ENCODE measurements around the gene ZNF335.
"Not testable (repeated sequence)": the region's sequence is repeated elsewhere in the genome, so short reads cannot be mapped to it uniquely, and the experiment has no call there.

The ZNF335 gene

DNA sequence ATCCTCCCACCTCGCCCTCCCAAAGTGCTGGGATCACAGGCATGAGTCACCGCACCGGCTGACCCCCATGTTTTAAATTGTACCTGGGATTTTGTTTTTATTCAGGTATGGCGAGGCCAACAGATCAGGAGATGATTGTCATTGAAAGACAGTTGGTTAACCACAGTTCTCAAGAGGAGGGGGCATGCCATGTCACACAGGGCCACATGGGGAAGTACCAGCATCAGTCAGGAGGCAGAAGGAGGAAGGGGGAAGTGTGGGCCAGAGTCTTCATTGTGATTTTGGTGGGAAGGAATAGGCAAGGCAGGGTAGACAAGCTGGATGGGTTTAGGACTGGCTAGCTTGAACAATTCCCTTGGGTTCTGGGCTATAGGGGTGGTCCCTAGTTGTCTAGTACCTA is 26.8 kb upstream of the ZNF335 start:
- no peak overlapping the region for H3K9ac ChIP-seq (ENCODE audit: low read depth, low read length)
- DNase-seq (peak; percentile 62), ATAC-seq (ENCODE audit: insufficient read depth, low read depth) (peak; percentile 93)
- H3K27ac ChIP-seq (ENCODE audit: low read length) = no peak overlapping the region
- H3K4me3 ChIP-seq (ENCODE audit: low read depth in 1 of 2, low read length in 2 of 2) = no peak overlapping the region
- no peaks in the 10 kb centered on the region for H3K27me3 ChIP-seq (ENCODE audit: insufficient read depth, low read length, poor library complexity)
- H3K4me1 ChIP-seq (ENCODE audit: insufficient read depth, low read length) = peaks cover 24% of the 10 kb centered on the region
- H3K4me2 ChIP-seq (ENCODE audit: insufficient read depth, low read length) = no peak overlapping the region
- H4K20me1 ChIP-seq (ENCODE audit: insufficient read depth, low read length) = no peaks in the 10 kb centered on the region
- H3K9me3 ChIP-seq (ENCODE audit: insufficient read depth, low read length, severe bottlenecking) = no peaks in the 10 kb centered on the region
- no peaks in the 10 kb centered on the region for H3K36me3 ChIP-seq (ENCODE audit: insufficient read depth, low read length)
- no peak overlapping the region for H2AFZ ChIP-seq (ENCODE audit: low read depth, low read length)
- TF ChIP-seq, protein P1, sequence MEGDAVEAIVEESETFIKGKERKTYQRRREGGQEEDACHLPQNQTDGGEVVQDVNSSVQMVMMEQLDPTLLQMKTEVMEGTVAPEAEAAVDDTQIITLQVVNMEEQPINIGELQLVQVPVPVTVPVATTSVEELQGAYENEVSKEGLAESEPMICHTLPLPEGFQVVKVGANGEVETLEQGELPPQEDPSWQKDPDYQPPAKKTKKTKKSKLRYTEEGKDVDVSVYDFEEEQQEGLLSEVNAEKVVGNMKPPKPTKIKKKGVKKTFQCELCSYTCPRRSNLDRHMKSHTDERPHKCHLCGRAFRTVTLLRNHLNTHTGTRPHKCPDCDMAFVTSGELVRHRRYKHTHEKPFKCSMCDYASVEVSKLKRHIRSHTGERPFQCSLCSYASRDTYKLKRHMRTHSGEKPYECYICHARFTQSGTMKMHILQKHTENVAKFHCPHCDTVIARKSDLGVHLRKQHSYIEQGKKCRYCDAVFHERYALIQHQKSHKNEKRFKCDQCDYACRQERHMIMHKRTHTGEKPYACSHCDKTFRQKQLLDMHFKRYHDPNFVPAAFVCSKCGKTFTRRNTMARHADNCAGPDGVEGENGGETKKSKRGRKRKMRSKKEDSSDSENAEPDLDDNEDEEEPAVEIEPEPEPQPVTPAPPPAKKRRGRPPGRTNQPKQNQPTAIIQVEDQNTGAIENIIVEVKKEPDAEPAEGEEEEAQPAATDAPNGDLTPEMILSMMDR (IDR thresholded peaks at IDR 0.05; ENCODE audit: borderline replicate concordance, extremely low read depth, low read length, poor library complexity, severe bottlenecking) = peak; percentile 11
- TF ChIP-seq EZH2 (IDR thresholded peaks at IDR 0.05; ENCODE audit: borderline replicate concordance, low read depth, low read length, severe bottlenecking) = no peak
- no peaks in the 10 kb centered on the region for H3K79me2 ChIP-seq (ENCODE audit: insufficient read depth, low read length)

GRCh38 chr20:45998337-45998736 is 26.3 kb upstream of the ZNF335 start:
- no peak for TF ChIP-seq EZH2 (IDR thresholded peaks at IDR 0.05; ENCODE audit: borderline replicate concordance, low read depth, low read length, severe bottlenecking)
- TF ChIP-seq, protein P1 (IDR thresholded peaks at IDR 0.05; ENCODE audit: borderline replicate concordance, extremely low read depth, low read length, poor library complexity, severe bottlenecking) = no peak
- Histone ChIP-seq H3K27me3 (ENCODE audit: insufficient read depth, low read length, poor library complexity) (no peaks in the 10 kb centered on the region), H2AFZ (ENCODE audit: low read depth, low read length) (no peak overlapping the region), H3K9ac (ENCODE audit: low read depth, low read length) (no peak overlapping the region), H3K27ac (ENCODE audit: low read length) (no peak overlapping the region), H3K79me2 (ENCODE audit: insufficient read depth, low read length) (no peaks in the 10 kb centered on the region), H4K20me1 (ENCODE audit: insufficient read depth, low read length) (no peaks in the 10 kb centered on the region), H3K4me3 (ENCODE audit: low read depth in 1 of 2, low read length in 2 of 2) (no peak overlapping the region), H3K4me2 (ENCODE audit: insufficient read depth, low read length) (no peak overlapping the region), H3K4me1 (ENCODE audit: insufficient read depth, low read length) (peaks cover 19% of the 10 kb centered on the region), H3K36me3 (ENCODE audit: insufficient read depth, low read length) (no peaks in the 10 kb centered on the region), H3K9me3 (ENCODE audit: insufficient read depth, low read length, severe bottlenecking) (no peaks in the 10 kb centered on the region)
- DNase-seq (no peak), ATAC-seq (ENCODE audit: insufficient read depth, low read depth) (0 out of 3 replicates have a peak, but pooled peaks have one; percentile 31)

DNA sequence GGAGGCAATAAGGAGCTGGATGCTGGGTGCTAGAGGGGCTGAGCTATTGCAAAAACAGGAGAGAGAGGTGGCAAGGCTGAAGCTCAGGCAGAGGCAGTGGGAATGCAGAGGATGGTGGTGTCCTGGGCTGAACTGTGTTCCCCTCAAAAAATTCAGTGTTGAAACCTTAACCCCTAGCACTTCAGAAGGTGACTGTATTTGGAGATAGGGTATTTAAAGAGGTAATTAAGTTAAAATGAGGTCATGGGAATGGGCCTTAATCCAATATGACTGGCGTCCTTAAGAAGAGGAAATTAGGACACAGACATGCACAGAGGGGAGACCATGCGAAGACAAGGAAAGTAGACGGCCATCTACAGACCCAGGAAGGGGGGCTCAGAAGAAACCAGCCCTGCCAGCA is 25.2 kb upstream of the ZNF335 start:
- Histone ChIP-seq H3K79me2 (ENCODE audit: insufficient read depth, low read length) (no peaks in the 10 kb centered on the region), H3K4me2 (ENCODE audit: insufficient read depth, low read length) (no peak overlapping the region), H3K9me3 (ENCODE audit: insufficient read depth, low read length, severe bottlenecking) (no peaks in the 10 kb centered on the region), H3K4me3 (ENCODE audit: low read depth in 1 of 2, low read length in 2 of 2) (no peak overlapping the region), H3K27ac (ENCODE audit: low read length) (no peak overlapping the region), H3K36me3 (ENCODE audit: insufficient read depth, low read length) (no peaks in the 10 kb centered on the region), H2AFZ (ENCODE audit: low read depth, low read length) (no peak overlapping the region), H4K20me1 (ENCODE audit: insufficient read depth, low read length) (no peaks in the 10 kb centered on the region), H3K9ac (ENCODE audit: low read depth, low read length) (no peak overlapping the region), H3K4me1 (ENCODE audit: insufficient read depth, low read length) (peaks cover 12% of the 10 kb centered on the region), H3K27me3 (ENCODE audit: insufficient read depth, low read length, poor library complexity) (no peaks in the 10 kb centered on the region)
- DNase-seq = no peak
- ATAC-seq (ENCODE audit: insufficient read depth, low read depth) = no peak
- no peak for TF ChIP-seq EZH2 (IDR thresholded peaks at IDR 0.05; ENCODE audit: borderline replicate concordance, low read depth, low read length, severe bottlenecking)
- TF ChIP-seq, protein P1 (IDR thresholded peaks at IDR 0.05; ENCODE audit: borderline replicate concordance, extremely low read depth, low read length, poor library complexity, severe bottlenecking) = no peak

DNA sequence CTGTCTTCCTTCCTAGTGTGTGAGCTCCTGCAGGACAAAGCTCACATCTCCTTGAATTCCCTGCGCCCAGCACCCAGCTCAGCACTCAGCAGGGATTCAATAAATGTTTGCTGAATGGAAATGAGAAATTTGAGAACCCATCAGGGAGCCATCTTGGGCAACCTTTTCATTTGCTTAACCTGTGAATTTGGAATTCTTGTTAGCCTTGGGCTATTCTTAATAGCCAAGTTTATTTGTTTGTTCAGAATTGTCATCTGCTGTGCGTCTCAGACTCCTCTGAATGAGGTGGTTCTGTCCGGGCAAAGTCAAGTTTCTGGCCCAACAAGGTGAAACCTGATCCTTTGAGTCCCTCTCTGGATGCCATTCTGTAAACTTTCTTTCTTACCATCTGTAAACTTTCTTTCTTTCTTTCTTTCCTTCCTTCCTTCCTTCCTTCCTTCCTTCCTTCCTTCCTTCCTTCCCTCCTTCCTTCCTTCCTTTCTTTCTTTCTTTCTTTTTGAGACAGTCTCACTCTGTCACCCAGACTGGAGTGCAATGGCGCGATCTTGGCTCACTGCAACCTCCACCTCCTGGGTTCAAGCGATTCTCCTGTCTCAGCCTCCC is 23.6 kb upstream of the ZNF335 start:
- not testable (repeated sequence) for H3K79me2 ChIP-seq (ENCODE audit: insufficient read depth, low read length); H4K20me1 ChIP-seq (ENCODE audit: insufficient read depth, low read length); H3K27ac ChIP-seq (ENCODE audit: low read length); DNase-seq; H3K9me3 ChIP-seq (ENCODE audit: insufficient read depth, low read length, severe bottlenecking); H3K4me3 ChIP-seq (ENCODE audit: low read depth in 1 of 2, low read length in 2 of 2); H3K4me2 ChIP-seq (ENCODE audit: insufficient read depth, low read length); ATAC-seq (ENCODE audit: insufficient read depth, low read depth); H3K9ac ChIP-seq (ENCODE audit: low read depth, low read length); H3K27me3 ChIP-seq (ENCODE audit: insufficient read depth, low read length, poor library complexity); H3K36me3 ChIP-seq (ENCODE audit: insufficient read depth, low read length); H2AFZ ChIP-seq (ENCODE audit: low read depth, low read length)
- peaks cover 12% of the 10 kb centered on the region for H3K4me1 ChIP-seq (ENCODE audit: insufficient read depth, low read length)

Measured in DND-41 (cell line).